Stimulated activated CD4-positive, alpha-beta T cell treated with anti-CD3 and anti-CD28 coated beads, Interleukin-4, amount 100 ng/mL, for 4 hours (primary cell): Measurements from ENCODE around the gene MOK.
"Not testable (repeated sequence)": the region's sequence is repeated elsewhere in the genome, so short reads cannot be mapped to it uniquely, and the experiment has no call there.

Experiments used
- DNase-seq, 2 experiments: peaks; one replicate each; pipeline ENCODE4 v3.0.0-alpha.2; 2020

The MOK gene

DNA sequence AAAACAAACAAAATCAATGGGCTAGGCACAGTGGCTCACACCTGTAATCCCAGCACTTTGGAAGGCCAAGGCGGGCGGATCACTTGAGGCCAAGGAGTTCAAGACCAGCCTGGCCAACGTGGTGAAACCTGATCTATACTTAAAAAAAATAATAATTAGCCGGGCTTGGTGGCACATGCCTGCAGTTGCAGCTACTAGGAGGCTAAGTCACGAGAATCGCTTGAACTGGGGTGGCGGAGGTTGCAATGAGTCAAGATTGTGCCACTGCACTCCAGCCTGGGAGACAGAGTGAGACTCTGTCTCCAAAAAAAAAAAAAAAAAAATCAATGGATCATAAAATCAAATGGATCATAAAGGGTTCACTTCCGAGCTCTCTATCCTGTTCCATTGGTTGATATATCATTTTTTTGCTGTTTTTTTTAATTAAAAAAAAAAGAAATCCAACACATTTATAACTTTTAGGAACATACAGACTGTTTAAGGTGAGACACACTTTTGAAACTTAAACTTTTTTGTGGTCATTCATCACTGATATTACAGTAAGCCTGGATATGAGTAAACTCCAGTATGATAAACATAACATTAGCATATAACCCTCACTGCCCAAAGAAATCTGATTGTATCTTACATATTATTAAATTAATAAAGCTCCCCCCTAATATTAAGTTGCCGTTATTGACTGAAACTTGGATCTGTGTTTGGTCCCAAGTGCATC lies 22.1 kb downstream of the MOK start:
- no peak for DNase-seq

GRCh38 chr14:102280376-102280962 lies 24.5 kb downstream of the MOK start:
- DNase-seq: no peak

DNA sequence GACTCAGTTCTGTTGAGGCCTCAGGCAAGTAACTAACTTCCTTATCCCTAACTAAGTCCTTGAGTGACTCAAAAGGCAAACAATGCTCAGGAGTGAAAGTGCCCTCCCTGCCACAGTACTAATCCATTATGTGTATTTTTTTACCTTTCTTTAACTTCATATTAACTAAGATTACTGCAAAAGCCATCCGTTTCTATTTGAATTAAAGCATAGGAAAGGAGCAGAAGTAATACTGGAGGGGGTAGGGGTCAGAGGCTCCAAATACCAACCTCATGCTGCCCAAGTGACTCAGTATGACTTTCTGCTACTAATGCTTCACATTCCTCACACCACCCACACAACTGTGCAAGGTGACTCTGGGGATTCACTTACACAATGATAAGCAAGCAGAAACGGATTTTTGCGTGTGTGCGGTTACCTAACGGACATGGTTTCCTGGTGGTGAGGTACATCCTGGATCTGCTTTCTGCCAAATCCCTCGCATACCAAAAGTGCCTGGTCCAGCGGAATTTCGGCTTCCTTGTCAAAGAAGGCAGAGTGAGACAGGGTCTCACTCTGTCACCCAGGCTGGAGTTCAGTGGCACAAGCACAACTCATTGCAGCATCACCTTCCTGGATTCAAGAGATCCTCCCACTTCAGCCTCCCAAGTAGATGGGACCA lies 25.1 kb downstream of the MOK start:
- DNase-seq: no peak

DNA sequence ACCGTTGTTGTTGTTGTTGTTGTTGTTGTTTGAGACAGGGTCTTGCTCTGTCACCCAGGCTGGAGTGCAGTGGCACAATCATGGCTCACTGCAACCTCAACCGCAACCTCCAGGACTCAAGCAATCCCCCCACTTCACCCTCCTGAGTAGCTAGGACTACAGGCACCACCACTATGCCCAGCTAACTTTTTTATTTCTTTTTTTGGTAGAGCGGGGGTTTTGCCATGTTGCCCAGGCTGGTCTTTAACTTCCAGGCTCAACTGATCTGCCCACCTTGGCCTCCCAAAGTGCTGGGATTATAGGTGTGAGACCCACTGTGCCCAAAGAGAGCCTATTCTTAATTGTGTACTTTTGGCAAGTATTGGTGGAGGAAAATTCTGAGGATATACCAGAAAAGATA lies 25.7 kb downstream of the MOK start:
- no peak for DNase-seq

DNA sequence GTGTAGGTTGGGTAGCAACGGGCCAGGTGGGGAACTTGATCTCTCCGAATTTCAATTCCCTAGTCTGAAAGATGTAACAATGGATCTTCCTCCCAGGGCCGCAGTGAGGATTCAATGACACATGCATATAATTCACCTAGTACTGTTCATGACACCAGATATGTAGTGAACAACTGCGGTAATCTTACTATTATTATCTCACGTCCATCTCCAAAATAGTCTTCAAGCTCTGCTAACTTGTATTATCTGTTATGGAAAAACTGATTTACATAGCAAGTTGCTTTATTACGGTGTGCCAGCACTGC lies 26.4 kb downstream of the MOK start:
- DNase-seq: no peak

DNA sequence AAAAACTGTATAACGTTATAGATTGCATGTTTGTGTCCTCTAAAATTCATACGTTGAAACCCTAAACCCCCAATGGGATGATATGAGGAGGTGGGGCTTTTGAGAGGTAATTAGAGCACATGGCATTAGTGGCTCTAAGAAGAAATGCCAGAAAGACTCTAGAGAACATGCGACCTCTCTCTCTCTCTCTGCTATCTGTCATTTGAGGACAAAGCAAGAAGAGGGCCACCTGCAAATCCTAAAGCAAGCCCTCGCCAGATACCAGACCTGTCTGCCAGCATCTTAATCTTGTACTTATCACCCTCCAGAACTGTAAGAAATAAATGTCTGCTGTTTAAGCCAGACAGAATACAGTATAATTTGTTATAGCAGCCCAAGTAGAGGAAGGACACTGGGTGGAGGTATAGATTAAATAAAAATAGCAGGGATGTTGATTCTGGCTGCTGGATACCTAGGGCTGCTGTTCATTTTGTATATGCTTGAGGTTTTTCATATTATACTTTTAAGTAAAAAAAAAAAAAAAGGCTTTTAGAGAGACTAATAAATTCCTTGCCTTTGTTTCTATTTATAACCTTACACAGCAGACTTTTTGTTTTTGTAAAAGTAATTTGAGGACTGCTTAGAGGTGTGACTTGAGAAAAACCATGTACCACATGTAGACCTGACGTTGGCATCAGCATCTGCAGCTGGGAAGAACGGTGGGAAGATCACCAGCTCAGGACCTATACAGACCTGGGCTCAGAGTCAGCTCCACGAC lies 26.9 kb downstream of the MOK start:
- no peak for DNase-seq

DNA sequence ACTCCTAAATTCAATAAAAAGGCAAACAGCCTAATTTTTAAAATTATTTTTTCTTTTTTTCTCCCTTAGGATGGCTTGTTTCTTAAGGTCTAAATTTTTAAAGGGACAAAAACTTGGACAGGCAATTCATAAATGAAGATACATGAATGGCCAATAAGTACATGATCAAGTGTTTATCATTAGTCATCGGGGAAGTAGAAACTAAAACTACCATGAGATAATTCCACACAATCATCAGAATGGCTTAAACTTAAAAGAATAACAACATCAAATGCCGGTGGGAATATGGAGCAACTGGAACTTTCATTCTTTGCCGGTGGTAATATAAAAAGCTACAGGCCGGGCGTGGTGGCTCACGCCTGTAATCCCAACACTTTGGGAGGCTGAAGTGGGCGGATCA lies 29.1 kb downstream of the MOK start:
- DNase-seq: no peak

DNA sequence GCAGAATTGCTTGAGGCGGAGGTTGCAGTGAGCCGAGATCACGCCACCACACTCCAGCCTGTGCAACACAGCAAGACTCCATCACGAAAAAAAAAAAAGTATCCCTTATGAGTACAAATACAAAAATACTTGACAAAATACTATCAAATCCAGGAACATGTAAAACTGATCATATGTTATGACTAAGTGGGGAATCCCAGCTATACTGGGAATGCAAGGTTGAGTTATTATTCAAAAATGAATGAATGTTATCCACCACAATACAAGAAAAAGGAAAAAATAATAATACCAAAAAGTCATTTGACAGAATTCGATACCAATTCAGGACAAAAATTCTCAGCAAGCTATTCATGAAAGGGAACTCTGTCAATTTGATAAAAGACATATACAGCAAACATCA lies 32.6 kb downstream of the MOK start:
- no peak for DNase-seq

DNA sequence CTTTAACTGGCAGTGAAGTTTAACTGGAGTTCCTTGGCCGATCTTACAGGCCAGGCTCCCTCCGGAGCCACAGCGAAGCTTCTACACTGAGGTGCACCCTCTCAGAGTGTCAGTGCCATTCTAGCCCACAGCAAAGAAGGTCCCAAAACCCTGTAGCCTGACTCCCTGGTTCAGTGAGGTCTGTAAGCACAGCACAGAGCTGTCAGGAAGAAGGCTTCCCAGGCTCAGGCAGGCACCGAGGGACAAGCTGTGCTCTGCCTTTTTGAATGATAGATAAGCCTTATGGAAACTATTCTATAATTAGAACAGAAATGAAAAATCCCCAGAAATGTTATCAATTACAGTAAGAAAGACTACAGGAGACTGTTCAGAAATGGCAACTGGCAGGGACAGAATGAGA lies 40.2 kb downstream of the MOK start:
- DNase-seq: no peak

DNA sequence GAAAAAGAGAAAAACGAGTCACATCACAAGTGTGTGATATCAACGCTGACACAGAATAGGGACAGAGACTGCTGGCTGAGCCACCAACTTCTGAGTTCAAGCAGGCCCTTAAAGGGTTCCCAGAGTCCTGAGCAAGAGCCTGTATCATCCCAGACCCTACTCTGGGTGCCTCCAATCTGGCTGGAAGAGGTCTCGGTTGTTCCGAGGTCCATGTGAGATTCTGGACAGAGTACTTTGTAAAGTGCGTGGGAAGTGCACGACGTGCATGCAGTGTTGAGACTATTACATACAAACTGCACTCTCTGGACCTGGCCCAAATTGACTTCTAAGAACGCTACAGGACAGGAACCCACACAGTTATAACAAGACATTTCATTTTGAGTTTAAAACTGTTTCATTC lies 40.6 kb downstream of the MOK start:
- no peak for DNase-seq

DNA sequence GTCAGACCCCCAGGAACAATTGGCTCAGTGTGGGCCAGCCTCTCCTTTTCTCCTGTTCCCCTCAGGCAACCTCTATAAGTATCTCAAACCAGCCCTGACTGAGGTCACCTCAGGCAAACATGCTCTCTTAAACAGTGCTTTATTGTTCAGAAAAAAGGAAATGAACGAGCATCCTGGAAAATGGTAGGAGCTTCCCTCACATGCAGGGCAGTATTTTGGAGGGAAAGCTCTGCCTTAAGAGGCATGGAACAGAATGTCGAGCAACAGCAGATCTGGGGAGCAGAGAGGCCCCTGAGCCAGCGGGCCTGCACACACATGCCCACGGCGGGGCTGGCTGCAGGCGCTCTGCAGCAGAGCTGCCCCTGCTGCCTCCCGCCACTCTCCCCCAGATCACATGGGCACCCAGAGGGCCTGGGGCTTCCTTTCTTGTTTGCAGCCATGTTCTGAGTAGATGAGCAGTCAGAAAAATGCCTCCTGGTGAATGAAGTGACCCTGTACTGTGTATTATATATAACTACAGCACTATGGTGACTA lies 42.0 kb downstream of the MOK start:
- no peak for DNase-seq

- DNase-seq: no peak
These were observed 46.8 kb downstream of the MOK start for GRCh38 chr14:102258136-102258535.

DNA sequence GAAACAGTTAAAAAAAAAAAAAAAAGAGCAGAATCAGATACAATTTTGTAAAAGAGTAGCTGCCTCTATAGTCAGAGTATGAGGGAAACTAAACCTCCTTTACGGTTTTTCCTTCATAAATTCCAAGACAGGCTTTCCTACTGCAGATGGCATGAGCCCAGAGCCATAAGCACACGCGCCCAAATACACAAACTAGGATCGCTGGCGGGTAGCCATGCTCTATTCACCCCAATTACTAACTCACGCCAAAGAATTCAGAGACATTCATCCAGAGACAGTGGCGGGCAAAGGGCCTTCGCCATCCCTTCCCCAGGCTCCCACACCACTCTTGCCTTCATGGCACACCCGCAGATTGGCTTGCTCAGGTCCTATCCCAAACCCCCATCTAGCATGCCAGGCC lies 48.2 kb downstream of the MOK start:
- no peak for DNase-seq

DNA sequence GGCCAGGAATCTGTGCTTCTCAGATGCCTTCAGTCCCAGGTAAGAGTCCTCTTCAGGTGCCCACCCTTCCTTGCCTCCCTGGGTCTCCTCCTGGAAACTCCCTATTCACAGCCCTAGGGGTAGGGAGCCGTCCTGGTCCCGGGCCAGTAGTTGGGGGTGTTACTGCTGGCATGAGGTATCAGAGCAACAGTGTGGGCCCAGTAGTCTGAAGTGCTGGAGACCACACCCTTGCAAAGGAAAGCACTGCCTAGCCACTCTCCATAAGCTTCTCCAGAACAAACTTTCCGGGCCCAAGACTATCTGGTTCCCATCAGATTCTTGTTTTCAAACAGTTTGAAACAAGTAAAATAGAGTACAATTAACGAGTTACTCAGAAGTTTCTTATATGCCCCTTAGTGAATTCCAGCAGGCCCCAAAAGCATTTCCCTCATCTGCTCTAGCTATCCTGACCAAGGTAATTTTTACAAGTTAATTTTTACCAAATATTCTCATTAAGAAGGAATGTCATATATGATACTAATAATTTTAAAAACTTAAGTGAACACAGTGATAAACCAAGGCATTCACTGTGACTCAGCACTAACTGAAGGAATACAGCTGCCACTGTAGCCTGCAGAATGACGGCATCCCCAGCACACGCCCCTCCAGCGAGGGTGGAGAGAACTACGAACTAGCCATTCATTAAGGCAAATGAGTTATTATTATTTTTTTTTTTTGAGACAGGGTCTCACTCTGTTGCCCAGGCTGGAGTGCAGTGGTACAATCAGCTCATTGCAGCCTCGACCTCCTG lies 49.4 kb downstream of the MOK start:
- no peak for DNase-seq

- DNase-seq: no peak
These were observed 51.8 kb downstream of the MOK start for GRCh38 chr14:102252834-102253801.

GRCh38 chr14:102251161-102251560 lies 53.8 kb downstream of the MOK start:
- DNase-seq: no peak

DNA sequence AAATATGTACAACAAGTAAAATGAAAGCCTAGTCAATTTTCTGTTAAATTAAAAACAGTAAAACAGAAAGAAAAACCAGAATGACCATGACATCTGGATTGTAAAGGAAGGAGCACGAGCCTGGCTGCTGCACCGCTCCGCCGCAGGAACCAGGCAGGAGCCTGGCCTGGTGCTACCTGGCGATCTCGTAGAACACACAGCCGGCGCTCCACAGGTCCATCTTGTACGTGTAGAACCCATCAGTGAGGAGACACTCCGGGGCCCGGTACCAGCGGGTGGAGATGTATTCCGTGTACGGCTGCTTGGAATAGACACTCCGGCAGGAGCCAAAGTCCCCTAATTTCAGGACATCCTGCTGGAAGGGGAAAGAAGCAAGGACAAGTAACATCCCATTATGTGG lies 54.3 kb downstream of the MOK start:
- no peak for DNase-seq

DNA sequence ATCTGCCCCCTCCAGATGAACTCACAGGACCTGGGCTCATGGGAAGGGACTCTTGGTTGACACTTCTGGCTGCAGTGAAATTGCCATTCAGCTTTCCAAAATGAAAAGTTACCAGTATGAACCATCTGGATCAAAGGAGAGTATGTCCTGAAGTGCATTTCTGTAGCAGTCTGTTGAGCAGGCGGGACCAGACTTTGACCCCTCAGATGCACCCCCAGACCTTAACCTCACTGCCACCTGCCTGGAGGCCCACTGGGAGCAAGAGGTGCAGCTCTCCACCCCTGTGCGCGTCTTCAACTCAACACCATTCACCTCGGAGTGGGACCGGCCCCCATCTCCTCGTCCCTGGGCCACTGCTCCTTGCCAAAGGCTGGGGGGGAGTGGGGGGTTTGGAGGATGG lies 55.0 kb downstream of the MOK start:
- no peak for DNase-seq

GRCh38 chr14:102249041-102249440 lies 55.9 kb downstream of the MOK start:
- no peak for DNase-seq

GRCh38 chr14:102248121-102248520 lies 56.8 kb downstream of the MOK start:
- no peak for DNase-seq

- DNase-seq: no peak
These were observed 58.9 kb downstream of the MOK start for GRCh38 chr14:102246071-102246470.

DNA sequence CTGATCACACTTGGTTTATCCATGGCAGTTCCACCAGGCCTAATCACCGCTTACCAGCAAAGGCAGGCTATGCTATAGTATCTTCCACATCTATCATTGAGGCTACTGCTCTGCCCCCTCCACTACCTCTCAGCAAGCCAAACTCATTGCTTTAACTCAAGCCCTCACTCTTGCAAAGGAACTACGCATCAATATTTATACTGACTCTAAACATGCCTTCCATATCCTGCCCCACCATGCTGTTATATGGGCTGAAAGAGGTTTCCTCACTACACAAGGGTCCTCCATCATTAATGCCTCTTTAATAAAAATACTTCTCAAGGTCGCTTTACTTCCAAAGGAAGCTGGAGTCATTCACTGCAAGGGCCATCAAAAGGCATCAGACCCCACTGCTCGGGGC lies 61.2 kb downstream of the MOK start:
- not testable (repeated sequence) for DNase-seq
